Ectodermal cell (in vitro differentiated cells): ENCODE measurements around the gene PSD2.
"Not testable (repeated sequence)": the region's sequence is repeated elsewhere in the genome, so short reads cannot be mapped to it uniquely, and the experiment has no call there.

ENCODE experiments used
- H3K27ac ChIP-seq: 2 replicates; pipeline ENCODE4 v1.7.0; 2013; ENCODE audit warnings: mild to moderate bottlenecking, low read depth, low read length; ENCODE audit not compliant: insufficient read depth, poor library complexity, severe bottlenecking
- H3K27me3 ChIP-seq: 2 replicates; pipeline ENCODE4 v1.7.0; 2013; ENCODE audit warnings: mild to moderate bottlenecking, low read length; ENCODE audit not compliant: insufficient read depth, control insufficient read depth, poor library complexity, severe bottlenecking
- H3K36me3 ChIP-seq: one replicate; pipeline ENCODE4 v1.7.0; 2013; ENCODE audit warnings: low read length; ENCODE audit not compliant: control insufficient read depth, insufficient read depth
- H3K4me1 ChIP-seq: one replicate; pipeline ENCODE4 v1.7.0; 2013; ENCODE audit warnings: low read length; ENCODE audit not compliant: control insufficient read depth, insufficient read depth
- H3K4me3 ChIP-seq: 2 replicates; pipeline ENCODE4 v1.7.0; 2013; ENCODE audit warnings: low read depth, low read length, control low read depth; ENCODE audit not compliant: insufficient read depth
- H3K9me3 ChIP-seq: 2 replicates; pipeline ENCODE4 v1.7.0; 2013; ENCODE audit warnings: mild to moderate bottlenecking, low read length, moderate library complexity; ENCODE audit not compliant: control insufficient read depth
- WGBS, 2 experiments: methylation state at CpG; one replicate each; pipeline ENCODE4 v1.1.7; 2013; ENCODE audit warnings: missing lambda C conversion rate in 2 of 2; 5-methylcytosine and 5-hydroxymethylcytosine counted together

The PSD2 gene

DNA sequence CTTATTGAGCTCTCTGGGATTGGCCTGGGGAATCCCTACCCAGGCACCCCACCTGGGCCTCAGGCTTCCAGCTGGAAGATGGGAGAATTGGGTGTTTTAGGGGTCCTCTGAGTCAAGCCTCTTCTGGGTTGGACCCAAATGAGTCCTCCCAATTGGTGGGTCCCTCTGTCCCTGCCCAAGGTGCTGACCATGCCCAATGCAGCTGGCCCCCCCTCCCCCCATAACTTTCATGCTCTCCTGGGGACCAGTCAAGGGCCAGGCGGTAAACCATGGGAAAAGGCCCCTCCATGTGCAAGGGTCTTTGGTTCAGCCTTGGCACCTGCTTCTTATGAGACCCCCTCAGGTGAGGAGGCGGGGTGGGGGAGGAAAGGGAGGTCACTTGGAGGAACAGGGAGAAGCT, 3.4 kb upstream of the PSD2 start:
- Histone ChIP-seq H3K4me1 (peaks cover 10% of the 10 kb centered on the region), H3K36me3 (no peaks in the 10 kb centered on the region), H3K9me3 (no peaks in the 10 kb centered on the region), H3K27ac (no peak overlapping the region), H3K4me3 (no peak overlapping the region), H3K27me3 (peaks cover 66% of the 10 kb centered on the region)
- 72 to 75% methylated on average over 2 of the region's 2 CpGs for WGBS, 2 experiments

DNA sequence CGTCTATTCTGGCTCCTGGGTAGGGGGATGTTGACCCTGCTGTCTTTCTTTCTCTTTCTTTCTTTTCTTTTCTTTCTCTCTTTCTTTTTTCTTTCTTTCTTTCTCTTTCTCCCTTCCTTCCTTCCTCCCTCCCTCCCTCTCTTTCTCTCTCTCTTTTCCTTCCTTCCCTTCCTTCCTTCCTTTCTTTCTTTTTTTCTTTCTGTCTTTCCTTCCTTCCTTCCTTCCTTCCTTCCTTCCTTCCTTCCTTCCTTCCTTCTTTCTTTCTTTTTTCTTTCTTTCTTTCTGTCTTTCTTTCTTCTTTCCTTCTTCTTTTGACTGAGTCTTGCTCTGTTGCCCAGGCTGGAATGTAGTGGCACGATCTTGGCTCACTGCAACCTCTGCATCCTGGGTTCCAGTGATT, 3.0 kb upstream of the PSD2 start:
- not testable (repeated sequence) for H3K4me3 ChIP-seq, H3K27ac ChIP-seq, H3K36me3 ChIP-seq, H3K4me1 ChIP-seq, H3K9me3 ChIP-seq
- WGBS, 2 experiments, result 64 to 80% methylated on average over 2 of the region's 2 CpGs
- peaks cover 69% of the 10 kb centered on the region for H3K27me3 ChIP-seq

DNA sequence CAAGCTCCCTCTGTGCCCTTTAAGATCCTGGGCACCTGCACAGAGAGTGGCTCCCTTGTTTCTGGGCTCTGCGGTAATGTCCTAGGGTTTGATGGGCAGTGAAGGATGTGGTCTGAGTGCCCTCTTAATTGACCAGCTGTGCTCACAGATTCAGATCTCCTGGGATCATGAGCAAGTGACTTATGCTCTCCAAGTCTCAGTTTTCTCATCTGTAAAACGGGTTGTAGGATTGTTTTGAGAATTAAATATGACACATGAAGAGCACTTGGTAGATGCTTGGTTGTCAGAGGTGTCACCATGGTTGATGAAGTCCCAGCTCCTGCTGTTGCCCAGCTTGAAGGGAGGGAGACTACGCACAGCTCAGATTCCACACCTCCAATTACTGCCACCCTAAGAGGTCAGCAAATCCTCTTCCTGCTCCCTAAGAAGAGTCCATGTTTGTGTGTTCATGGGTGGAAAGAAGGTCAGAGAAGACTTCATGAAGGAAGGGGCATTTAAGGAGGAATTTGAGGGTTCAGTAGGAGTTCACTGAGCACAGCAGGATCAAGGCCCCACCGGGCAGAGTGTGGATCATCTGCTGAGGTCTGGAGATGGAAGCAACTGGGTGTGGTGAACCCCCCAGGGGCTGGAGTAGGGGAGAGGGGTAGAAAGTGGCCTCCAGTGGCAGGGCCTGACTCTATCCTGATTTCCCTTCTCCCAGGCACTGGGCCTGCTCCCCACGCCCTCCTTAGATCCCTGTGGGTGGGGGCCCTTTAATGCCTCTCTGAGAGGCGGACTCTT, 1.4 kb upstream of the PSD2 start:
- no peak overlapping the region for H3K4me3 ChIP-seq
- peaks cover 75% of the 10 kb centered on the region for H3K27me3 ChIP-seq
- H3K9me3 ChIP-seq, result no peaks in the 10 kb centered on the region
- H3K27ac ChIP-seq, result no peak overlapping the region
- 64 to 72% methylated on average over 6 of the region's 6 CpGs for WGBS, 2 experiments
- H3K4me1 ChIP-seq, result peaks cover 10% of the 10 kb centered on the region
- no peaks in the 10 kb centered on the region for H3K36me3 ChIP-seq

DNA sequence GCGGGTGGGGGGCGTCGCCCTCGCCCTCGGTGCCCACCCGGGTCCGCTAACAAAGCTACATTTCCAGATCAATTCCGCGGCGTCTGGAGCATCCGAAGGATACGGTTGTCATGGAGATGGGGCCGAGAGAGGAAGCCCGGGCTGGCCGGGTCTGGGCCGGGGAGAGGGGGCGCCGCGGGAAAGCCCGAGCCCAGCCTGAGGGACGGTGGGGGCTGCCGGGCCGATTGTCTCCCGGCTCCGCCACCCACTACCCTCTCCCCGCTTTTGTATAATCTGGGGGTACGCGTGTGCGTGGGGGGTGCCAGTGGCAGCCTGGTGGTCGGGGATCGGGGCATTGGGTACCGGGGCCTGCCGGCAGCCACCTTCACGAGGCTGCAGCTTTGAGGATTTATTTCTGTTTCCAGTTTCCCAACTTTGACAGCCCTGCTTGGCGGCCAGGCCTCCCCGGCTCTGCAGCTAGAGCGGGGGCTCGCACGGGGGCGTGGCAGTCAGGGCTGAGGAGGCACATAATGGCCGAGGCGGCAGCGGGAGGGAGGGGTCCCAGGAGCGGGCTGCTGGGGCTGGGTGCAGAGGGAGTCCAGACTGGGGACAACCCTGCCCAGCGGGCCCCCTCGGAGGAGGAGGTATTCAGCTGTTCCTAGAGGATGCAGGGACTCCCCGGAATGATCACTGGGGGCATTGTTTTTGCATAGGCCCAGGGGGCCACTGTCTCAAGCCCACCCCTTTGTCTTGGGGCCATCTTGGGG, 626 bp downstream of the PSD2 start:
- Histone ChIP-seq H3K36me3 (no peaks in the 10 kb centered on the region), H3K4me1 (peaks cover 10% of the 10 kb centered on the region), H3K27me3 (peaks cover 79% of the 10 kb centered on the region), H3K4me3 (peak overlapping the region; percentile 25), H3K9me3 (no peaks in the 10 kb centered on the region), H3K27ac (no peak overlapping the region)
- 1% methylated on average over 47 of the region's 47 CpGs for WGBS, 2 experiments

DNA sequence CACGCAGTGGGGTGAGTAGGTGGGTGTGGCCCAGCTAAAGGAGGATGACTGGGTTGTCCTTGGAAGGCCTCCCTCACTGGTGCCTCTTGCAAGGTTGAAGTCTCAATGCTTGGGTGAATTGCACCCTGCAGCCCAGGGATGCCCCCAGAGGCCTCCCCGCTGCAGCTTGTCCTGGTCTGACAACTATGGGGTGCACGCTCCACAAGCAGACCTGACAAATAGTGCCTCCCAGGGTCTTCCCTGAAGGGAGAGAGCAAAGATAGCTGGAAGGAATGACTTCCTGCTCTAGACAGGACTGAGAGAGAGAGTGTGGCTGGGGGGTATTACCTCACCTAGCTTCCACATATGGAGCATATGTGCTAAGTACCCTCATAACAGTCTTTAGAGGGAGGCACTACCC, 1.7 kb downstream of the PSD2 start:
- peaks cover 10% of the 10 kb centered on the region for H3K4me1 ChIP-seq
- H3K27ac ChIP-seq, result no peak overlapping the region
- 75 to 78% methylated on average over 3 of the region's 3 CpGs for WGBS, 2 experiments
- H3K27me3 ChIP-seq, result peaks cover 85% of the 10 kb centered on the region
- H3K9me3 ChIP-seq, result no peaks in the 10 kb centered on the region
- no peak overlapping the region for H3K4me3 ChIP-seq
- no peaks in the 10 kb centered on the region for H3K36me3 ChIP-seq

DNA sequence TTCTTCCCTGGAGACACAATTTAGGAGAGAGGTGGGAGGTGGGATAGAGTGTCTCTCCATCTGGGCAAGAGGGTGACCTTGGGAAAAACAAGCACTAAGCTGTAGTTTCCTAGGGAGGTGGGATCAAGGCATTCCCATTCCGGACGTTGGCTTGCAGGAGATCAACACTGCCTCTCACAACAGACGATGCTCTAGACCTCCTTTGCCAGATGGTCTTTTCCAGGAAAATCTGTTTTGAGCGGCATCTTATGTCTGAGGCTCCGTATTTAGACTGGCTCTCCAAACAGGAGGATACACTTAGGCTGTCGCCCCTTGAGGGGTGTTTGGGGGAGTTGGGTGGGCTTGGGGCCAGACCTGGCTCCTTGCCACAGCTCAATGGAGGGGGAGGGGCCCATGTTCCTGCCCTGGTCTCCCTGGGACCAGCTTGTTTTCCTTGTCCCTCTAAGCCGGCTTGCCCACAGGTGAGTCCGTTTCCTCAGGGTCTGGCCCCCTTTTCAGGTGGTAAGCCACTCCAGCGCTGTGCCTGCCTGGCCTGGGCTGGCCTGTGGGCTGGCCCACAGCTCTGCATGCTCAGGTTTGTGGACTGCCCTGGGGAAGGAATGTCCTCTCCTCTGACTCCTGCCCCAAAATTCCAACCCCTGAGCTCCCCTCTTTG, 2.4 kb downstream of the PSD2 start:
- no peak overlapping the region for H3K4me3 ChIP-seq

DNA sequence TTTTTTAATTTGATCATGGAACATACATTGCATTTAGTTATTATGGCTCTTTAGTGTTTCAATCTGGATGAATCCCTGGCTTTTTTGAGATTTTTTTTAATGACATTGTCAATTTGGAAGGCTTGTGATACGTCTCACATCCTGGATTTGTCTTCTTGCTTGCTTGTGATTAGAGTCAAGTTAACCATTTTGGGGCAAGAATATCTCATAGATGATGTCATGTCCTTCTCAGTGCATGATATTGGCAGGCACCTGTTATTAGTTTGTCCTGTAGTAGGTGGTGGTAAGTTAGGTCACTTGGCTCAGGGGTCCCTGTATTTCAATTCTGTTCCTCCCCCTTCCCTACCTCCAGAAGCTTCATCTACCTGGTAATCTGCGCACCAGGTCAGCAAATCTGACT, 3.3 kb downstream of the PSD2 start:
- no peaks in the 10 kb centered on the region for H3K36me3 ChIP-seq
- peaks cover 10% of the 10 kb centered on the region for H3K4me1 ChIP-seq
- H3K4me3 ChIP-seq, result no peak overlapping the region
- no peaks in the 10 kb centered on the region for H3K9me3 ChIP-seq
- H3K27me3 ChIP-seq, result peaks cover 74% of the 10 kb centered on the region
- WGBS, 2 experiments, result 90 to 91% methylated on average over 2 of the region's 2 CpGs
- no peak overlapping the region for H3K27ac ChIP-seq

More for the DNA sequence above, 2.4 kb downstream of the PSD2 start:
- Histone ChIP-seq H3K27me3 (peaks cover 83% of the 10 kb centered on the region), H3K4me1 (peaks cover 10% of the 10 kb centered on the region), H3K9me3 (no peaks in the 10 kb centered on the region), H3K36me3 (no peaks in the 10 kb centered on the region), H3K27ac (no peak overlapping the region)
- WGBS, 2 experiments, result 78 to 81% methylated on average over 9 of the region's 9 CpGs

DNA sequence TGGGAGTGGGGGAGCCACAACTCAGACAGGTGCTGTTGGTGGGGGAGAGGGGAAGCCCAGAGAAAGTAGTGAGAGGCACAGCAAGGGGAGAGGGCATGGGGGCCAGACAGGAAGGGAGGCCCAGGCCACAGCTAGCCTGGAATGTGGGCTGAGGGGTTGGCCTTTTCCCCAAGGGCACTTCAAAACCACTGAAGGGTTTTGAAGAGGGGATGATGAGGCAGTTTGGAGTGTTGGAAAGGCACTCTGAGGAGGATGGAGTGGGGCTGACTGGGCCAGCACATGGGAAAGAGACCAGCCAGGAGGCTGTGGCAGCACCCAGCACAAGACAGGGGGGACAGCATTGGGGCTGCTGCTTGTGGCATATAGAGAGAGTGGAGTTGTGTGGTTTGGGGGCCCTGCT, 3.8 kb downstream of the PSD2 start:
- Histone ChIP-seq H3K4me1 (peaks cover 10% of the 10 kb centered on the region), H3K27me3 (peaks cover 69% of the 10 kb centered on the region), H3K27ac (no peak overlapping the region), H3K4me3 (no peak overlapping the region), H3K9me3 (no peaks in the 10 kb centered on the region), H3K36me3 (no peaks in the 10 kb centered on the region)

DNA sequence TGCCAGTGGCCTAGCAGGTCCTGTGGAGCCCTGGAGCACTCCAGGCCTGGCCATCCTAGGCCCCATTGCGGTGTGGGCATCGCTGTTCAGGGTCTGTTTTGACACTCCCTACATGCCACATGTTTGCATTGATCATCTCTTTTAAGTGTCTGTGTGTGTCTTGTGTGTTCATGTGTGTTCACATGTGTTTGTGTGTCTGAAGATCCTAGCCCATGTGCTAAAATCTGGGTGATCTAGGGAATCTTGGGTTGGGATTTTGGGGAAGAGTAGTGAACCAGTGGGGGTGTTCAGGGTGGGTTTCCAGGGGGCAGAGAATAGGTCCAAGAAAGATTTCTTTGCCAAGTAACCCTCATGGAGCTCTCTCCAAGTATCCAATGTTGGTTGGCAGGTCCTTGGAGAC, 8.4 kb downstream of the PSD2 start:
- Histone ChIP-seq H3K4me3 (no peak overlapping the region), H3K36me3 (no peaks in the 10 kb centered on the region), H3K9me3 (no peaks in the 10 kb centered on the region), H3K4me1 (no peaks in the 10 kb centered on the region), H3K27me3 (peaks cover 23% of the 10 kb centered on the region), H3K27ac (no peak overlapping the region)
- WGBS, 2 experiments, result 96 to 97% methylated on average over 2 of the region's 2 CpGs

DNA sequence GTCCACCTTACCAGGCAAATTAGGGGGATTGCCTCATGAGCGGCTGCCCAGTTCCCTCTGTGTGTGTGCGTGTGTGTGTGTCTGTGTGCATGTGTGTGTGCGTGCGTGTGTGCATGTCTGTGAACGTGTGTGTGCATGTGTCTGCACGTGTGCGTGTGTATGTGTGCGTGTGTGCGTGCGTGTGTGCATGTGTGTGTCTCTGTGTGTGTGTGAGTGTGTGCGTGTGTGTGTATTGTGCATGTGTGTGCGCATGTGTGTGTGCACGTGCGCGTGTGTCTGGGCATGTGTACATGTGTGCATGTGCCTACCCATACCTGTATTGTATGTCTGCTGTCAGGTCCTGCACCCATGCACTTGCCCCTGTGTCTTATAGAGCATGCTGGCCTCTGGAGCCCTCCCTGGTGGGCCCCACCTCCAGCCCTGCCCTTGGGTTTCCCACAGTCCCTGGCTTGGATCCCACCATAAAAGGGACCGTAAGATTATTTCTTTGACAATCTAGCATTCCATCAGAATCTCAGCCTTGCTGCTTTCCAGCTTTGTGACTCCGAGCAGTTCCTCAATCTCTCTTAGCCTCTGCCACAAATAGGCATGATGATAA, 9.3 kb downstream of the PSD2 start:
- 90 to 94% methylated on average over 17 of the region's 17 CpGs for WGBS, 2 experiments
- Histone ChIP-seq H3K27me3 (peaks cover 17% of the 10 kb centered on the region), H3K9me3 (no peaks in the 10 kb centered on the region), H3K4me1 (no peaks in the 10 kb centered on the region), H3K27ac (no peak overlapping the region), H3K36me3 (no peaks in the 10 kb centered on the region), H3K4me3 (no peak overlapping the region)
